ENCODE results near the gene ERFE.

GRCh38 chr2:238182362-238182761, 23.6 kb downstream of the ERFE start:
- TF ChIP-seq CTCF (IDR thresholded peaks at IDR 0.05; ENCODE audit: extremely low read depth in 1 of 2, insufficient read depth in 1 of 2, low read depth in 1 of 2, low read length in 2 of 2) (no peak), FOS (IDR thresholded peaks at IDR 0.05; ENCODE audit: borderline replicate concordance, insufficient read depth, low read length) (no peak), EZH2 (IDR thresholded peaks at IDR 0.05; ENCODE audit: borderline replicate concordance, low read depth, low read length, severe bottlenecking) (no peak), POLR2A (IDR thresholded peaks at IDR 0.05; ENCODE audit: low read depth, low read length) (no peak), GATA2 (IDR thresholded peaks at IDR 0.05; ENCODE audit: insufficient read depth, insufficient read length, low read depth, low read length) (no peak), MAX (IDR thresholded peaks at IDR 0.05; ENCODE audit: insufficient read depth, insufficient read length) (no peak), POLR2AphosphoS5 (IDR thresholded peaks at IDR 0.05; ENCODE audit: insufficient read depth, low read depth, low read length) (no peak), JUN (IDR thresholded peaks at IDR 0.05; ENCODE audit: borderline replicate concordance, insufficient read depth, insufficient read length, low read depth) (no peak)

All from endothelial cell of umbilical vein (primary cell).